Muscle of back (tissue), 11 donors: ENCODE measurements around the gene OR51B5. TPM values are rescaled to one million over a fixed set of nuclear protein-coding genes. Genes with fewer than 3 reads are reported as not detected.
"Not testable (repeated sequence)": the region's sequence is repeated elsewhere in the genome, so short reads cannot be mapped to it uniquely, and the experiment has no call there.

ENCODE experiments used
- DNase-seq, 3 donors: peaks; one replicate each; pipeline versions ENCODE4 v3.0.0 to v3.0.0-alpha.2; 2013
- polyA plus RNA-seq, 10 donors: library from polyadenylated mRNA; unstranded; fragments of 120-200 nt; gene quantifications; one replicate each; pipeline ENCODE4 v1.2.1, GENCODE V29; 2013; ENCODE audit not compliant: insufficient read length in 10 of 10

Gene OR51B5
- polyA plus RNA-seq, 10 donors, result 0.15 TPM; not detected in 9

DNA sequence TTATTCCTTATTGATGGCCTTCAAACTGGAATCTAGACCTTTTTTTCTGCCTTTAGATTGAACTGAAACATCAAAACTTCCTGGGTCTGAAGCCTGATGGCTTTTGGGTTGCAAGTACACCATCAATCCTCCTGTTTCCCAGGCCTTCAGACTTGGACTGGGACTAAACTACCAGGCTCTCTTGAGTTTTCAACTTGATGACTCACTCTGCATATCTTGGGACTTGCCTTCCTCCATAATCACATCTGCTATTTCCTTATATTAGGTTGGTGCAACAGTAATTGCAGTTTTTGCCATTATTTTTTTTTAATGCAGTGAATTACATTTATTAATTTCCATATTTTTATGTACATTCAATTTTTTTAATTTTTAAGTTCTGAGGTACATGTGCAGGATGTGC lies 7.0 kb downstream of the OR51B5 start:
- no peak for DNase-seq

GRCh38 chr11:5335170-5335569 lies 8.2 kb downstream of the OR51B5 start:
- no peak for DNase-seq

GRCh38 chr11:5324197-5324596 lies 19.1 kb downstream of the OR51B5 start, which contains the start of gene OR51B2:
Gene OR51B2 (minus strand): TSS chr11:5324297. CDS start chr11:5324297, 0 bp downstream.
- no peak for DNase-seq

DNA sequence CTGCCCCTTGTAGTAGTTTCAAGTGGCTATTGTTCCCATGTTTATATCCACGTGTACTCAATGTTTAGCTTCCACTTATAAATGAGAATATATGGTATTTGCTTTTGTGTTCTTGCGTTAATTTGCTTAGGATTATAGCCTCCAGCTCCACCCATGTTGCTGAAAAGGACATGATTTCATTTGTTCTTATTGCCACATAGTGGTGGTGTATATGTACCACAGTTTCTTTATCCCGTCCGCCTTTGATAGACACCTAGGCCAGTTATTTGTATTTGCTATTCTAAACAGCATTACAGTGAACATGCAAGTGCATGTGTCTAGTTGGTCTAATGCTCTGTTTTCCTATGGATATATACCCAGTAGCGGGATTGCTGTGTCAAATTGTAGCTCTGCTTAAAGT lies 26.0 kb downstream of the OR51B5 start:
- no peak for DNase-seq

DNA sequence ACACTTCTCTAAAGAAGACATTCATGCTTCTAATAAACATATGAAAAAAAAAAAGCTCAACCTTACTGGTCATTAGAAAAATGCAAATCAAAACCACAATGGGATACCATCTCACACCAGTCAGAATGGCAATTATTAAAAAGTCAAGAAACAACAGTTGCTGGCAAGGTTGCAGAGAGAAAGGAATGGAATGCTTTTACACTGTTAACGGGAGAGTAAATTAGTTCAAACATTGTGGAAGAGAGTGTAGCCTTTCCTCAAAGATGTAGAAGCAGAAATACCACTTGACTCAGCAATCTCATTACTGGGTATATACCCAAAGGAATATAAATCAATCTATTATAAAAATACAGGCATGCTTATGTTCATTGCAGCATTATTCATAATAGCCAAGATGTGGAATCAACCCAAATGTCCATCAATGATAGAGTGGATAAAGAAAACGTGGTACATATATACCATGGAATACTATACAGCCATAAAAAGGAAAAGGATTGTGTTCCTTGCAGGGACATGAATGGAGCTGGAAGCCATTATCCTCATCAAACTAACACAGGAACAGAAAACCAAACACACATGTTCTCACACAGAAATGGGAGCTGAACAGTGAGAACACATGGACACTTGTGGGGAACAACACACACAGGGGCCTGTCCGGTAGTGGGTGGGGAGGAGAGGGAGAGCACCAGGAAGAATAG lies 29.8 kb downstream of the OR51B5 start:
- DNase-seq, result not testable (repeated sequence)

- no peak for DNase-seq
Observed at GRCh38 chr11:5310423-5310822, 32.9 kb downstream of the OR51B5 start.

DNA sequence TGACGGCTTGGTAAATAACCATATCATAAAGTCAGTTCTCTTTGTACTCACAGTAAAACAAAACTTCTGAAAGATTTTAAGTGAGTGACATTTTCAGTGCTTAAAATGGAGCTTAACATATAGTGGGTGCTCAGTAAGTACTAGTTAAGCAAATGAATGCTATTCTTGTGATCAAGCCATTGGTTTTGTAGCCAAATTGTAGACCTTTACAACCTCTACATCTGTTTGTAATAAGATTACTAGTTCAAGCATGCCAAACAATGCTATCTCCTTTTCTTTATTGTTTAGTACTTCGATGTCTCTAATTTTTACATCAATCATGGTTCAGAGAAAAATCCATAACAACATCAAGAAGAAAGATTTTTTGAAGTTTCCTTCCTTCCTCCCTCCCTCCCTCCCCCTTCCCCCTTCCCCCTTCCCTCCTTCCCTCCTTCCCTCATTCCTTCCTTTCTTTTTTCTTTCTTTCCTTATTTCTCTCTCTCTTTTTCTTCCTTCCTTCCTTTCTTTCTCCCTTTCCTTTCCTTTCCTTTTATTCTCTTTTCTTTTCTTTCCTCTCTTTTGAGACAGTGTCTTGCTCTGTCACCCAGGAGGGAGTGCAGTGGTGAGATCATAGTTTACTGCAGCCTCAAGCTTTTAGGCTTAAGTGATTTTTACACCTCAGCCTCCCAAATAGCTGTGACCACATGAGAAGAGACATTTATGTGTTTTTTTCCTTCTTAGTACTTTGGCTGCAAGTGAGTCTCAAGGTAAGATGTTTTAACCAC lies 35.9 kb downstream of the OR51B5 start:
- DNase-seq, result no peak

- DNase-seq, result no peak
Observed at GRCh38 chr11:5304046-5304445, 39.3 kb downstream of the OR51B5 start.

GRCh38 chr11:5303626-5304025 lies 39.7 kb downstream of the OR51B5 start:
- no peak for DNase-seq

DNA sequence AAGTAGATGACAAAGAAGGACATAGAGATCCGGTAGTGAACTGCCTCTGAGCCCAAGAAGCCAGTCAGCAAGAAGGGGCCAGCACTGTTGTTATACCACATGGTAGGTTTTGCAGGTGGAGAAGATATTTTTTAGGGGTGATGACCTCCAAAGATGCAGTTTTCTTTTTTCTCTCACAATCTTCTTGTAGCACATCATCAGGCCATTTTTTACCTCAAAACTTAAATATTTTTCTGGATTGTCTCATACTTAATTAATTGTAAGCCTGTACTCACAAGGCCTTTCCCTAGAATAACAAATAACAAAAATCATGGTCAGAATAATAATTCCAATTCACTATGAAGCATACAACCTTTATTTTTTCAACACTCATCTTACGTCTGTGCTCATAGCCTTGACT lies 41.5 kb downstream of the OR51B5 start, which contains the start of gene OR51B4:
OR51B4 (minus strand) TSS at position 101 of the 400 bp plus-strand sequence; CDS start at position 101, 0 bp downstream.
- DNase-seq, result no peak

DNA sequence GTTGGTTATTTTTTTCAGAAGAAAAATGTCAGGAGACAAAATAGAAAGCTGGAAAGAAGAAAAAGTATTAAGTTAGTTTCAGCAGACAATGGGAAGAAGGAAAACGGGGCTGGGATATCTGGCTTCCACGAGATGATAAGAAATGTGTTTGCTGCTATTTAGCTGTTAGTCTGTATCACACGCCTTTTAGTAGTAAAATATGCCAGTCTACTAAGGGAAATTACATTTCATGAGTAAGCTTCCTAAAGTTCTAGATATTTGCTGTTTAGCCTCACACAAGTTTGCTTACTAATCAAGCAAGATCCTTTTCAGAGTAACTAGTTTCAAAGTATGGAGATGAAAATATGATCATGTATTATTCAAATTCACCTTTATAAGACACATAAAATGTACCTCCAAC lies 43.1 kb downstream of the OR51B5 start:
- DNase-seq, result no peak

- no peak for DNase-seq
Observed at GRCh38 chr11:5298451-5298850, 44.9 kb downstream of the OR51B5 start.

DNA sequence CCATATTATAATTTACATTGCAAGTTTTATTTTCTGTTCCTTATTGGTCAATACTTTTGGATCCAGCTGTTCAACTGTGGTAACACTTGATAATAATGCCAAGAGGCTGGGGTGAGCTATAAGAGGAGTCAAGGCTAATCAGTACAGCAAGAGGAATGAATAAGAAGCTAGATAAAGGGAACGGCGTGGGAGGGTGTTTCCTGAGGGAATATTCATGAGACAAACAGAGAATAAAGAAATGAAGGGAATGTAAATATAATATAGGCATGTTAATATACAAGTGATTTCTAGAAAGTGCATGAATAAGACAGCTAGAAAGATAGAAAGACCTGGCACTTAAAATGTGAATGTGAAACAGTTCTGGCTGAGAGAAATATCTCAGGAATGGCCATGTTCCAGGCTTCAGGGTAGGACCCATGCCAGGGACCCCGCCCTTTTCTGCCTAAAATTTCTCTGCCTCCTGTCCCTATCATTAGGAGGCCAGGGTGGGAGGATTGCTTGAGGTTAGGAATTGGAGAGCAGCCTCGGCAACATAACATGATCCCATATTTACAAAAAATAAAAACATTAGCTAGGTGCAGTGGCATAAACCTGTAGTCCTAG lies 45.5 kb downstream of the OR51B5 start:
- DNase-seq, result no peak

DNA sequence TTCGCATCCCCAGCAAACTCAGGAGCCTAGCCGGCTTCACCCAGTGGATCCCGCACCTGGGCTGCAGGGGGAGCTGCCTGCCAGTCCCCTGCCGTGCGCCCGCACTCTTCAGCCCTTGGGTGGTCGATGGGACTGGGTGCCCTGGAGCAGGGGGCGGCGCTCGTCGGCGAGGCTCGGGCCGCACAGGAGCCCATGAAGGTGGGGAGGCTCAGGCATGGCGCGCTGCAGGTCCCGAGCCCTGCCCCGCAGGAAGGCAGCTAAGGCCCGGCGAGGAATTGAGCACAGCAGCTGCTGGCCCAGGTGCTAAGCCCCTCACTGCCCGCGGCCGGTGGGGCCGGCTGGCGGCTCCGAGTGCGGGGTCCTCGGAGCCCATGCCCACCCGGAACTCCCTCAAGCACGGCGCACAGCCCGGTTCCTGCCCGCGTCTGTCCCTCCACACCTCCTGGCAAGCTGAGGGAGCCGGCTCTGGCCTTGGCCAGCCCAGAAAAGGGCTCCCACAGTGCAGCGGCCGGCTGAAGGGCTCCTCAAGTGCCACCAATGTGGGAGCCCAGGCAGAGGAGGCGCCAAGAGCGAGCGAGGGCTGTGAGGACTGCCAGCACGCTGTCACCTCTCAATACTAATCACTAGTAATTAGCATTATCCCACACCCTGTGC lies 48.9 kb downstream of the OR51B5 start:
- DNase-seq, result not testable (repeated sequence)

GRCh38 chr11:5293028-5293427 lies 50.3 kb downstream of the OR51B5 start:
- DNase-seq, result no peak

Other genes starting within 250 kb of the OR51B5 start
- gene OR52A5, start 205.2 kb downstream of the OR51B5 start, polyA plus RNA-seq, result not detected
- gene OR52A1, start 188.8 kb downstream of the OR51B5 start, polyA plus RNA-seq, result under 1 TPM in 4 of 10 donors, not detected in 6; 0.03 to 0.05 (median 0.03) TPM
- not detected for gene OR51V1, start 142.8 kb downstream of the OR51B5 start, polyA plus RNA-seq
- 1,000 to 10,000 TPM in 3 of 10 donors, 100 to 1,000 TPM in 7; 173 to 2,168 (median 503) TPM for gene HBB, start 116.5 kb downstream of the OR51B5 start, polyA plus RNA-seq
- 1 to 10 TPM in 3 of 10 donors, under 1 TPM in 4, not detected in 3; 0.25 to 1.9 (median 0.86) TPM for gene HBD, start 109.0 kb downstream of the OR51B5 start, polyA plus RNA-seq
- gene HBG1, start 93.7 kb downstream of the OR51B5 start, polyA plus RNA-seq, result 1,000 to 10,000 TPM in 2 of 10 donors, 10 to 100 TPM in 4, 1 to 10 TPM in 4; 3.6 to 4,554 (median 26.1) TPM
- over 10,000 TPM in 4 of 10 donors, 1,000 to 10,000 TPM in 6; 2,782 to 38,425 (median 6,490) TPM for gene HBG2, start 88.7 kb downstream of the OR51B5 start, polyA plus RNA-seq
- 100 to 1,000 TPM in 1 of 10 donors, 10 to 100 TPM in 6, 1 to 10 TPM in 3; 6.6 to 110 (median 23.6) TPM for gene HBE1, start 73.6 kb downstream of the OR51B5 start, polyA plus RNA-seq
- not detected for gene OR51B4, start 41.6 kb downstream of the OR51B5 start, polyA plus RNA-seq
- gene OR51B2, start 19.2 kb downstream of the OR51B5 start, polyA plus RNA-seq, result not detected
- gene OR51B6, start 8.0 kb upstream of the OR51B5 start, polyA plus RNA-seq, result not detected
- gene OR51M1, start 40.3 kb upstream of the OR51B5 start, polyA plus RNA-seq, result not detected
- not detected for gene OR51Q1, start 78.6 kb upstream of the OR51B5 start, polyA plus RNA-seq
- not detected for gene OR51I1, start 98.0 kb upstream of the OR51B5 start, polyA plus RNA-seq
- not detected for gene OR51I2, start 105.8 kb upstream of the OR51B5 start, polyA plus RNA-seq
- gene OR52D1, start 145.2 kb upstream of the OR51B5 start, polyA plus RNA-seq, result not detected
- gene UBQLN3, start 166.4 kb upstream of the OR51B5 start, polyA plus RNA-seq, result not detected
- gene UBQLNL, start 173.2 kb upstream of the OR51B5 start, polyA plus RNA-seq, result under 1 TPM; 0.05 to 0.53 (median 0.19) TPM
- not detected for gene OR52H1, start 205.0 kb upstream of the OR51B5 start, polyA plus RNA-seq
- gene OR52B6, start 237.4 kb upstream of the OR51B5 start, polyA plus RNA-seq, result not detected